H9 (cell line): Measurements from ENCODE around the gene GPR25. TPM values are rescaled to one million over a fixed set of nuclear protein-coding genes. Genes with fewer than 3 reads are reported as not detected.

Experiments used
- DNase-seq: peaks from one replicate; pipeline ENCODE4 v3.0.0-alpha.2; 2017
- H2AFZ ChIP-seq: one replicate; pipeline ENCODE4 v1.6.1; 2013; ENCODE audit warnings: mild to moderate bottlenecking, low read length, control low read depth, moderate library complexity
- H2AK5ac ChIP-seq: 2 replicates; pipeline ENCODE4 v1.6.1; 2013; ENCODE audit warnings: low read length, control low read depth, mixed read lengths; ENCODE audit not compliant: insufficient read length
- H2BK120ac ChIP-seq: one replicate; pipeline ENCODE4 v1.6.1; 2013; ENCODE audit warnings: low read depth, mild to moderate bottlenecking, low read length, control low read depth, inconsistent platforms; ENCODE audit not compliant: poor library complexity, severe bottlenecking
- H2BK12ac ChIP-seq: 2 replicates; pipeline ENCODE4 v1.6.1; 2013; ENCODE audit warnings: low read length, control low read depth, mixed read lengths, low read depth; ENCODE audit not compliant: insufficient read length
- H2BK15ac ChIP-seq: 2 replicates; pipeline ENCODE4 v1.6.1; 2013; ENCODE audit warnings: low read depth, low read length, control low read depth
- H2BK20ac ChIP-seq: one replicate; pipeline ENCODE4 v1.6.1; 2013; ENCODE audit warnings: low read depth, mild to moderate bottlenecking, low read length, control low read depth, inconsistent platforms; ENCODE audit not compliant: poor library complexity, severe bottlenecking
- H2BK5ac ChIP-seq: 2 replicates; pipeline ENCODE4 v1.6.1; 2013; ENCODE audit warnings: low read length, control low read depth, mixed read lengths; ENCODE audit not compliant: insufficient read length
- H3K14ac ChIP-seq: 2 replicates; pipeline ENCODE4 v1.6.1; 2013; ENCODE audit warnings: low read length, control low read depth; ENCODE audit not compliant: insufficient read depth
- H3K18ac ChIP-seq: 2 replicates; pipeline ENCODE4 v1.6.1; 2013; ENCODE audit warnings: low read depth, mild to moderate bottlenecking, mixed read lengths, low read length, control low read depth; ENCODE audit not compliant: insufficient read length
- H3K23ac ChIP-seq: 2 replicates; pipeline ENCODE4 v1.6.1; 2013; ENCODE audit warnings: low read length, control low read depth, mixed read lengths, low read depth; ENCODE audit not compliant: insufficient read length
- H3K23me2 ChIP-seq: 2 replicates; pipeline ENCODE4 v1.6.1; 2013; ENCODE audit warnings: low read depth, mild to moderate bottlenecking, mixed read lengths, low read length, control low read depth; ENCODE audit not compliant: insufficient read length, poor library complexity, severe bottlenecking
- H3K27ac ChIP-seq: 2 replicates; pipeline ENCODE4 v1.5.1; 2013; ENCODE audit warnings: low read length, control low read depth, mixed read lengths, low read depth; ENCODE audit not compliant: insufficient read length
- H3K27me3 ChIP-seq: 2 replicates; pipeline ENCODE4 v1.6.1; 2013; ENCODE audit warnings: low read length, control low read depth, inconsistent platforms; ENCODE audit not compliant: insufficient read depth
- H3K4ac ChIP-seq: 2 replicates; pipeline ENCODE4 v1.6.1; 2013; ENCODE audit warnings: low read depth, mild to moderate bottlenecking, control low read depth, inconsistent platforms, low read length, moderate library complexity
- H3K4me1 ChIP-seq: 2 replicates; pipeline ENCODE4 v1.6.1; 2013; ENCODE audit warnings: low read length, control low read depth, inconsistent platforms; ENCODE audit not compliant: insufficient read depth
- H3K4me2 ChIP-seq: 2 replicates; pipeline ENCODE4 v1.6.1; 2013; ENCODE audit warnings: low read length, control low read depth, mixed read lengths; ENCODE audit not compliant: insufficient read length, insufficient read depth
- H3K56ac ChIP-seq: 2 replicates; pipeline ENCODE4 v1.6.1; 2013; ENCODE audit warnings: low read depth, mild to moderate bottlenecking, mixed read lengths, low read length, control low read depth; ENCODE audit not compliant: insufficient read length
- H3K79me1 ChIP-seq: 2 replicates; pipeline ENCODE4 v1.6.1; 2013; ENCODE audit warnings: low read depth, mild to moderate bottlenecking, moderate library complexity, low read length, control low read depth, inconsistent platforms; ENCODE audit not compliant: insufficient read depth, poor library complexity, severe bottlenecking
- H3K79me2 ChIP-seq: 2 replicates; pipeline ENCODE4 v1.6.1; 2013; ENCODE audit warnings: low read length, control low read depth, inconsistent platforms; ENCODE audit not compliant: insufficient read depth
- H3K9ac ChIP-seq: 2 replicates; pipeline ENCODE4 v1.6.1; 2013; ENCODE audit warnings: low read length, control low read depth, mixed read lengths; ENCODE audit not compliant: insufficient read length; ENCODE audit errors: extremely low read depth
- H3K9me3 ChIP-seq: one replicate; pipeline ENCODE4 v1.6.1; 2013; ENCODE audit warnings: low read depth, low read length, inconsistent platforms; ENCODE audit not compliant: control insufficient read depth
- H3T11ph ChIP-seq: one replicate; pipeline ENCODE4 v1.6.1; 2013; ENCODE audit warnings: mild to moderate bottlenecking, low read length, control low read depth, inconsistent platforms
- H4K20me1 ChIP-seq: one replicate; pipeline ENCODE4 v1.6.1; 2013; ENCODE audit not compliant: control insufficient read depth, insufficient read length, insufficient read depth
- H4K5ac ChIP-seq: 2 replicates; pipeline ENCODE4 v1.6.1; 2013; ENCODE audit warnings: low read depth, mild to moderate bottlenecking, mixed read lengths, low read length, control low read depth; ENCODE audit not compliant: insufficient read length
- H4K8ac ChIP-seq: replicated peaks from 2 replicates; pipeline ENCODE4 v1.6.1; 2013; ENCODE audit warnings: low read length, control low read depth, mixed read lengths, low read depth; ENCODE audit not compliant: insufficient read length
- H4K91ac ChIP-seq: 2 replicates; pipeline ENCODE4 v1.6.1; 2013; ENCODE audit warnings: low read depth, mild to moderate bottlenecking, moderate library complexity, mixed read lengths, low read length, control low read depth; ENCODE audit not compliant: insufficient read length
- H3K27ac Mint-ChIP-seq, 3 experiments: 2 replicates in 2 of 3; 3 replicates in 1 of 3; pipeline ENCODE4 v1.8.0; 2020 to 2021; ENCODE audit warnings: mixed read lengths in 3 of 3, mild to moderate bottlenecking in 1 of 3, moderate library complexity in 1 of 3
- H3K27me3 Mint-ChIP-seq: 2 replicates; pipeline ENCODE4 v1.8.0; 2021; ENCODE audit warnings: low read depth, mild to moderate bottlenecking, moderate library complexity, mixed read lengths
- H3K36me3 Mint-ChIP-seq, 3 experiments: 2 replicates in 2 of 3; 3 replicates in 1 of 3; pipeline ENCODE4 v1.8.0; 2020 to 2021; ENCODE audit warnings: low read depth in 3 of 3, mixed read lengths in 3 of 3; ENCODE audit not compliant: insufficient read depth in 1 of 3
- H3K4me1 Mint-ChIP-seq, 2 experiments: 2 replicates each; pipeline ENCODE4 v1.8.0; 2020; ENCODE audit warnings: mixed read lengths in 2 of 2
- H3K4me3 Mint-ChIP-seq, 2 experiments: 2 replicates in 1 of 2; 3 replicates in 1 of 2; pipeline ENCODE4 v1.8.0; 2020 to 2021; ENCODE audit warnings: mild to moderate bottlenecking in 2 of 2, mixed read lengths in 2 of 2, moderate library complexity in 1 of 2
- H3K9me3 Mint-ChIP-seq, 2 experiments: 2 replicates in 1 of 2; 3 replicates in 1 of 2; pipeline ENCODE4 v1.8.0; 2020; ENCODE audit warnings: mild to moderate bottlenecking in 2 of 2, mixed read lengths in 2 of 2, moderate library complexity in 1 of 2
- WGBS: extraction: QIAGEN DNeasy Blood & Tissue Kit; methylation state at CpG from one replicate; pipeline ENCODE4 v1.1.7; 2013; ENCODE audit warnings: missing lambda C conversion rate, low lambda C conversion rate, mixed read lengths; ENCODE audit not compliant: insufficient read length; ENCODE audit errors: extremely low coverage; 5-methylcytosine and 5-hydroxymethylcytosine counted together
- total RNA-seq: library from RNA; stranded (reverse); gene quantifications from 2 replicates; pipeline ENCODE4 v1.2.1, GENCODE V29; 2021
- TF ChIP-seq, protein P1 (sequence below): fragments of 200-600 bp; sonication (generic); conservative IDR thresholded peaks from 3 replicates; pipeline ENCODE4 v1.8.0; 2021; ENCODE audit warnings: antibody characterized with exemption, mild to moderate bottlenecking

GPR25 gene
- total RNA-seq, 1 experiment from 2014 or later = not detected

GRCh38 chr1:200845360-200845759 is 27.4 kb upstream of the GPR25 start:
- Histone ChIP-seq H3K23me2 (no peaks in the 10 kb centered on the region), H3K79me2 (no peaks in the 10 kb centered on the region), H2BK120ac (no peak overlapping the region), H3K9me3 (no peaks in the 10 kb centered on the region), H3T11ph (no peak overlapping the region), H3K79me1 (no peaks in the 10 kb centered on the region), H2BK20ac (no peak overlapping the region), H3K27me3 (no peaks in the 10 kb centered on the region), H3K4ac (no peak overlapping the region), H3K9ac (no peak overlapping the region), H3K4me2 (no peak overlapping the region), H3K14ac (no peak overlapping the region), H2AK5ac (no peak overlapping the region), H2AFZ (no peak overlapping the region), H4K20me1 (no peaks in the 10 kb centered on the region), H4K5ac (no peak overlapping the region), H3K18ac (no peak overlapping the region), H3K23ac (no peak overlapping the region), H3K56ac (no peak overlapping the region), H4K8ac (no peak overlapping the region), H2BK15ac (no peak overlapping the region), H2BK12ac (no peak overlapping the region), H2BK5ac (no peak overlapping the region), H3K4me1 (peaks cover 3% of the 10 kb centered on the region; the same call in 1 of the 2 replicates), H3K27ac (no peak overlapping the region), H4K91ac (no peak overlapping the region)
- no peak for DNase-seq
- H3K4me1 Mint-ChIP-seq = peaks cover 7 to 14% of the 10 kb centered on the region in 2 experiments
- H3K4me3 Mint-ChIP-seq = no peak overlapping the region
- H3K9me3 Mint-ChIP-seq = no peaks in the 10 kb centered on the region
- peak overlapping the region in 1 of 3 experiments; percentile 83; a peak in 1 of 7 replicates for H3K27ac Mint-ChIP-seq
- H3K36me3 Mint-ChIP-seq = peaks cover 7 to 57% (median 42%) of the 10 kb centered on the region in 3 experiments; a peak in 6 of 7 replicates
- TF ChIP-seq, protein P1, sequence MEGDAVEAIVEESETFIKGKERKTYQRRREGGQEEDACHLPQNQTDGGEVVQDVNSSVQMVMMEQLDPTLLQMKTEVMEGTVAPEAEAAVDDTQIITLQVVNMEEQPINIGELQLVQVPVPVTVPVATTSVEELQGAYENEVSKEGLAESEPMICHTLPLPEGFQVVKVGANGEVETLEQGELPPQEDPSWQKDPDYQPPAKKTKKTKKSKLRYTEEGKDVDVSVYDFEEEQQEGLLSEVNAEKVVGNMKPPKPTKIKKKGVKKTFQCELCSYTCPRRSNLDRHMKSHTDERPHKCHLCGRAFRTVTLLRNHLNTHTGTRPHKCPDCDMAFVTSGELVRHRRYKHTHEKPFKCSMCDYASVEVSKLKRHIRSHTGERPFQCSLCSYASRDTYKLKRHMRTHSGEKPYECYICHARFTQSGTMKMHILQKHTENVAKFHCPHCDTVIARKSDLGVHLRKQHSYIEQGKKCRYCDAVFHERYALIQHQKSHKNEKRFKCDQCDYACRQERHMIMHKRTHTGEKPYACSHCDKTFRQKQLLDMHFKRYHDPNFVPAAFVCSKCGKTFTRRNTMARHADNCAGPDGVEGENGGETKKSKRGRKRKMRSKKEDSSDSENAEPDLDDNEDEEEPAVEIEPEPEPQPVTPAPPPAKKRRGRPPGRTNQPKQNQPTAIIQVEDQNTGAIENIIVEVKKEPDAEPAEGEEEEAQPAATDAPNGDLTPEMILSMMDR = no peak
- no peaks in the 10 kb centered on the region for H3K27me3 Mint-ChIP-seq
- WGBS = no CpG with 5 or more reads among the region's 4 CpGs
